MV-4-11 (cell line): ENCODE data around the gene FATE1.
"Not testable (repeated sequence)": the region's sequence is repeated elsewhere in the genome, so short reads cannot be mapped to it uniquely, and the experiment has no call there.

Experiments used
- DNase-seq: peaks from one replicate; lab custom pipeline; 2025; lab: John Stamatoyannopoulos, UW

The FATE1 gene

GRCh38 chrX:151715752-151716151 is at the start of gene FATE1:
TSS of gene FATE1 (plus strand) at chrX:151716035. CDS start at chrX:151716120, 85 bp downstream.
- no peak for DNase-seq

- DNase-seq = no peak
Measured at GRCh38 chrX:151675121-151675746, 40.6 kb upstream of the FATE1 start.

- DNase-seq = no peak
Measured at GRCh38 chrX:151676196-151676595, 39.6 kb upstream of the FATE1 start.

- DNase-seq = no peak
Measured at GRCh38 chrX:151679798-151680402, 35.9 kb upstream of the FATE1 start.

- DNase-seq = peak; percentile 4
Measured at GRCh38 chrX:151680805-151681204, 35.0 kb upstream of the FATE1 start.

- no peak for DNase-seq
Measured at GRCh38 chrX:151687635-151688034, 28.2 kb upstream of the FATE1 start.

- no peak for DNase-seq
Measured at GRCh38 chrX:151688695-151689094, 27.1 kb upstream of the FATE1 start.

GRCh38 chrX:151692825-151693224 is 23.0 kb upstream of the FATE1 start:
- no peak for DNase-seq

GRCh38 chrX:151694121-151694520 is 21.7 kb upstream of the FATE1 start:
- DNase-seq = no peak

GRCh38 chrX:151694661-151695582 is 20.9 kb upstream of the FATE1 start, which contains the start of gene PRRG3:
TSS of gene PRRG3 (plus strand) at chrX:151695458. CDS start at chrX:151698815, 3,357 bp downstream.
- no peak for DNase-seq

- no peak for DNase-seq
Measured at GRCh38 chrX:151695583-151696340, 20.1 kb upstream of the FATE1 start.

- DNase-seq = not testable (repeated sequence)
Measured at GRCh38 chrX:151697082-151697481, 18.8 kb upstream of the FATE1 start.

GRCh38 chrX:151697522-151697921 is 18.3 kb upstream of the FATE1 start:
- no peak for DNase-seq

GRCh38 chrX:151698485-151698884 is 17.4 kb upstream of the FATE1 start:
- DNase-seq = no peak

- no peak for DNase-seq
Measured at GRCh38 chrX:151699746-151700145, 16.1 kb upstream of the FATE1 start.

GRCh38 chrX:151700581-151700980 is 15.3 kb upstream of the FATE1 start:
- no peak for DNase-seq

GRCh38 chrX:151701071-151701470 is 14.8 kb upstream of the FATE1 start:
- no peak for DNase-seq

- no peak for DNase-seq
Measured at GRCh38 chrX:151701531-151701930, 14.3 kb upstream of the FATE1 start.

- DNase-seq = no peak
Measured at GRCh38 chrX:151702026-151702714, 13.7 kb upstream of the FATE1 start.

- DNase-seq = no peak
Measured at GRCh38 chrX:151702741-151703340, 13.0 kb upstream of the FATE1 start.

GRCh38 chrX:151703487-151703886 is 12.3 kb upstream of the FATE1 start:
- DNase-seq = no peak
